MCF 10A (cell line): ENCODE data around the gene BCAS3. TPM values are rescaled to one million over a fixed set of nuclear protein-coding genes. Genes with fewer than 3 reads are reported as not detected.

ENCODE experiments used
- BruUV-seq: library from RNA; stranded (reverse); fragments of 400-500 nt; replicated peaks from 2 replicates; lab custom pipeline; 2021; lab: Mats Ljungman, UMichigan
- CTCF ChIA-PET: fragments of 300-600 bp; sonication (Branson Sonifier 250); formaldehyde crosslinking; extraction: SDS; loops from one replicate; lab custom pipeline; 2021; ENCODE audit warnings: antibody characterized with exemption, inconsistent platforms; lab: Yijun Ruan, JAX
- POLR2A ChIA-PET: fragments of 300-600, 350-650 bp; sonication (Branson Sonifier 250); formaldehyde crosslinking; extraction: SDS; loops from one replicate; lab custom pipeline; 2020; ENCODE audit warnings: antibody characterized with exemption, inconsistent platforms; lab: Yijun Ruan, JAX
- DNase-seq: peaks from one replicate; pipeline ENCODE4 v3.0.0-alpha.2; 2018; ENCODE audit not compliant: unreplicated experiment
- H3K27ac Mint-ChIP-seq: one replicate; pipeline ENCODE4 v1.8.0; 2022; ENCODE audit warnings: mild to moderate bottlenecking, low read depth, mixed read lengths; ENCODE audit not compliant: unreplicated experiment
- H3K27me3 Mint-ChIP-seq: one replicate; pipeline ENCODE4 v1.8.0; 2022; ENCODE audit warnings: mixed read lengths; ENCODE audit not compliant: insufficient read depth, unreplicated experiment
- H3K36me3 Mint-ChIP-seq: one replicate; pipeline ENCODE4 v1.8.0; 2022; ENCODE audit warnings: mild to moderate bottlenecking, moderate library complexity, mixed read lengths; ENCODE audit not compliant: insufficient read depth, unreplicated experiment
- H3K4me1 Mint-ChIP-seq: one replicate; pipeline ENCODE4 v1.8.0; 2022; ENCODE audit warnings: mixed read lengths; ENCODE audit not compliant: insufficient read depth, unreplicated experiment
- H3K4me3 Mint-ChIP-seq: one replicate; pipeline ENCODE4 v1.8.0; 2022; ENCODE audit warnings: mild to moderate bottlenecking, moderate library complexity, mixed read lengths; ENCODE audit not compliant: unreplicated experiment
- H3K9me3 Mint-ChIP-seq: one replicate; pipeline ENCODE4 v1.8.0; 2022; ENCODE audit warnings: mixed read lengths; ENCODE audit not compliant: unreplicated experiment
- intact Hi-C: fragments of 100-400 bp; cut with micrococcal nuclease; formaldehyde crosslinking; loops from 2 replicates; pipeline ENCODE4 v1.14.1; 2022
- total RNA-seq: library from RNA; stranded (reverse); gene quantifications from 2 replicates; pipeline ENCODE4 v1.2.3, GENCODE V29; 2022
- TF ChIP-seq, protein P1 (sequence below): fragments of 200-600 bp; IDR thresholded peaks from one replicate; pipeline ENCODE4 v1.8.0; 2022; ENCODE audit warnings: antibody characterized with exemption, mild to moderate bottlenecking; ENCODE audit not compliant: unreplicated experiment

Gene BCAS3
- total RNA-seq, 1 experiment from 2014 or later: 14.6 TPM

DNA sequence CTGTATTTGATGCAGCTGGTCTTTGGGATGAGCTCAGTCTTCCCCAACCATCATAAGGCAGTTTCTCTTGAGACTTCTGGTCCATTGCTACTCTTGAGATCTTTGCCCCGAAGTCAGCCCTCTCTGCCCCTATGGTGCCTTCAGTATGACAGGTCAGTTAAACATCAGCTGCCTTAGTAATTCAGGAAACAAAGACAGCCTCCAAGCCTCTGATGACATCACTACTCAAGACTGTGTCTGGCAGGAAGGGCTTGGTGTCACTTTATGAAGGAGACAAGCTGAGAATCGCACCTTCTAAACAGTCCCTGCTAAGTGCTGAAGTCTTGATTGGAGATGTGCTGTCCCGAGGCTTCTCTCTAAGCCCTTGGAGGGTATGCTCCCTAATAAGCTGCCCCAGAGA, 617.1 kb downstream of the BCAS3 start:
- no peaks in the 10 kb centered on the region for H3K9me3 Mint-ChIP-seq
- H3K4me3 Mint-ChIP-seq: no peak overlapping the region
- H3K4me1 Mint-ChIP-seq: peaks cover 10% of the 10 kb centered on the region
- no peaks in the 10 kb centered on the region for H3K27me3 Mint-ChIP-seq
- H3K27ac Mint-ChIP-seq: no peak overlapping the region
- H3K36me3 Mint-ChIP-seq: no peaks in the 10 kb centered on the region
- ChIA-PET CTCF (no interaction called here), POLR2A (no interaction called here)
- TF ChIP-seq, protein P1, sequence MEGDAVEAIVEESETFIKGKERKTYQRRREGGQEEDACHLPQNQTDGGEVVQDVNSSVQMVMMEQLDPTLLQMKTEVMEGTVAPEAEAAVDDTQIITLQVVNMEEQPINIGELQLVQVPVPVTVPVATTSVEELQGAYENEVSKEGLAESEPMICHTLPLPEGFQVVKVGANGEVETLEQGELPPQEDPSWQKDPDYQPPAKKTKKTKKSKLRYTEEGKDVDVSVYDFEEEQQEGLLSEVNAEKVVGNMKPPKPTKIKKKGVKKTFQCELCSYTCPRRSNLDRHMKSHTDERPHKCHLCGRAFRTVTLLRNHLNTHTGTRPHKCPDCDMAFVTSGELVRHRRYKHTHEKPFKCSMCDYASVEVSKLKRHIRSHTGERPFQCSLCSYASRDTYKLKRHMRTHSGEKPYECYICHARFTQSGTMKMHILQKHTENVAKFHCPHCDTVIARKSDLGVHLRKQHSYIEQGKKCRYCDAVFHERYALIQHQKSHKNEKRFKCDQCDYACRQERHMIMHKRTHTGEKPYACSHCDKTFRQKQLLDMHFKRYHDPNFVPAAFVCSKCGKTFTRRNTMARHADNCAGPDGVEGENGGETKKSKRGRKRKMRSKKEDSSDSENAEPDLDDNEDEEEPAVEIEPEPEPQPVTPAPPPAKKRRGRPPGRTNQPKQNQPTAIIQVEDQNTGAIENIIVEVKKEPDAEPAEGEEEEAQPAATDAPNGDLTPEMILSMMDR: no peak
- no TSS peak for BruUV-seq
- intact Hi-C loops: no loop called here
- peak; percentile 30 for DNase-seq

DNA sequence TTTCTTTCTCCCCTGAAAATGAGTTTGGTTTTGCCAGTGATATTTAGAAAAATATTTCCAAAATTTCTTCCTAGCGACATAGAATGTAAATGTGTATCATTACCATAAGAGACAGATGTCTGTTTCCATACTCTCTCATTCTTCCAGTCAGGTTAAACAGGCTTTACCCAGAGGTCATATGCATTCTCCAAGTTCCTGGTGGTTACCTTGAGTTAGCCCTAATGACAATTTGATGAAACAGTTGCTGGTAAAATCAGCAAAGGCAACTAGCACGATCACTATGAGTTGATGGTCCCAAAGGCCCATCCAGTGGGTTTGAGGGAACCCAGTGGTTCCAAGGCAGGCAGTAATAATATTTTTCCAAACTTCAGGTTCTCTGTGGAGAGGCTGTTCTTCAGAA, 618.4 kb downstream of the BCAS3 start:
- BruUV-seq: no TSS peak

DNA sequence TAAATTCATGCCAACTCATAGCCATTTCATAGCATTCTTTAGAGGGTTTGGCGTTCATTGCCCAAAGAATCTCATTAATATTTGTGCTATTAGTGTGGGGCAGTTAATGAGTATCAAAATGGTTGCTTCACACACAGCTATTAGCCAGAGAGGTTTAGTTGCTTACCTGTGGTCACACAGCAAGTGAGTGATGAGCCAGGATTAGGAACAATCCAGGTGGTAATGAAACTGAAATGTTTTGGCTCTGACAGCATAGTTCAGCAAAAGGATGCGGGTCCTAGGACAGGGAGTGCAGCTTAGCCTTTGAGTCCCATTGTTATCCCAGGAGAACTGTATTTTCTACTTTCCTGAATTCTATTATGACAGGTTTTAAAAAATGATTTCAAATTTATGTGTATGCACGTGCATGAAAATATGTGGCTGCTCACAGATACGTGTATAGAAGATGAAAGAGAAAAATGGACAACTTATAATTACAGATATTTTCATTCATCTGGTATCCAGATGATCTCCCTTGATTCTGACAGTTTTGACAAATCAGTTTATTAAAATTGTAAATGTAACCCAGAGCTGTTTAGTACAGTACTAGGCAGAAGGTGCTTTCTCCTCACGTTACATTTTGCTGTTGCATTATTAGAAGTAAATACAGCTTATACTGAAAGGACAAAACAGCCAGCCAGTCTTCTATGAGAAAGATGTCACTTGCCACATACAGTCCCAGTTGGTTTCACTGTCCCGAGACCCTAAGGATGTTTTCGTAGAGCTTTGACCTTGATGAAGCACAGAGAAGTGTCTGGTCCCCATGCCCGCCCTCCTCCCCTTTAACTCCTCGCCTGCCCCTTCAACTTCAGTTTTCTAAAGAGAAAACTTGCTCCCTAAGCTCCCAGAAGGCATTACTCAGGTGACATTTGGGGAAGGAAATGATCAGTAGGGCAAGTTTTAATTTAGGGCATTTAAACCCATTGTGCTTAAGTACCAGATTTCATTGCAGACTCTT, 622.2 kb downstream of the BCAS3 start:
- Mint-ChIP-seq H3K4me3 (no peak overlapping the region), H3K4me1 (peaks cover 8% of the 10 kb centered on the region), H3K9me3 (no peaks in the 10 kb centered on the region), H3K27me3 (no peaks in the 10 kb centered on the region), H3K27ac (no peak overlapping the region), H3K36me3 (no peaks in the 10 kb centered on the region)
- no TSS peak for BruUV-seq
- intact Hi-C loops: no loop called here
- TF ChIP-seq, protein P1: no peak
- ChIA-PET POLR2A (no interaction called here), CTCF (interaction anchor here (0.7 kb wide), 1 partner anchor 555 kb away, joined by 3 read pairs; no protein-coding TSS in a partner anchor)
- no peak for DNase-seq

More for the DNA sequence above, 618.4 kb downstream of the BCAS3 start:
- Mint-ChIP-seq H3K9me3 (no peaks in the 10 kb centered on the region), H3K4me1 (peaks cover 10% of the 10 kb centered on the region), H3K27ac (no peak overlapping the region), H3K27me3 (no peaks in the 10 kb centered on the region), H3K36me3 (no peaks in the 10 kb centered on the region), H3K4me3 (no peak overlapping the region)
- no peak for DNase-seq
- ChIA-PET POLR2A (no interaction called here), CTCF (interaction anchor here (0.6 kb wide), 1 partner anchor 324 kb away, joined by 3 read pairs; no protein-coding TSS in a partner anchor)
- intact Hi-C loops: no loop called here
- TF ChIP-seq, protein P1: no peak
